GM21381 (cell line): ENCODE data around the gene MZT2B.
A peak's percentile ranks its signal among the peaks of the same experiment; 100 is the strongest.
"Not testable (repeated sequence)": the region's sequence is repeated elsewhere in the genome, so short reads cannot be mapped to it uniquely, and the experiment has no call there.

Experiments used
- ATAC-seq: cut with Tn5 transposase; IDR thresholded peaks from one replicate; pipeline ENCODE4 v1.9.1; 2021; ENCODE audit warnings: mild to moderate bottlenecking, moderate library complexity; ENCODE audit not compliant: unreplicated experiment

MZT2B gene

DNA sequence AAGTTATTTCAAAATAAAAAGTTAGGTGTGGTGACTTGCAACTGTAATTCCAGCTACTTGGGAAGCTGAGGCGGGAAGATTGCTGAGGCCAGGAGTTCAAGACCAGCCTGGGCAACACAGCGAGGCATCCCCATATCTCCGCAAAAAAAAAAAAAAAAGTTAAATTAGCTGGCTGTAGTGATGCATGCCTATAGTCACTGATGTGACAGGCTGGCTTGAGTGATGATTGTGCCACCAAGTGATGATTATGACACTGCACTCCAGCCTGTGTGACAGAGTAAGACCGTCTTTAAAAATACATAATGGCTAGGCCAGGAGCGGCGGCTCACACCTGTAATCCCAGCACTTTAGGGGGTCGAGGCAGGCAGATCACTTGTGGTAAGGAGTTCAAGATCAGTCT, 12.2 kb upstream of the MZT2B start:
- no peak for ATAC-seq

DNA sequence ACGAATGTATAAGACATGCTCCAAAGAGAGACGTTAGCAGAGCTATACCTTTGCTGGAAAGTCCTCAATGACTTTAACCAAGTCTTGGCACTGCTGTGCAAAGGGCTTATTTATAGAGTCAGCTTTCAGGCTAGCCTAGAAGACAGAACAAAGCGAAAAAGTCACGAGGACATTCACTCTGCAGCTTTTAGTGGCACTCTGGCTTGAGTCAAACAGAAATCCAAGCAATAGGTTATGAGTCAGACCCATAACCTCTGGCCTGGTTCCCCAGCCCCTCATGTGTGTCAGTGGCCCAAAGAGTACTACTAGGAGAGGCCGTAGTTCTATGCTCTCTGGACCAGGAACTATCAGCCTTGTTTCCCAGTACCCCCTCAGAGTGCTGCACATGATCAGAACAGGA, 7.2 kb upstream of the MZT2B start:
- ATAC-seq = not testable (repeated sequence)

DNA sequence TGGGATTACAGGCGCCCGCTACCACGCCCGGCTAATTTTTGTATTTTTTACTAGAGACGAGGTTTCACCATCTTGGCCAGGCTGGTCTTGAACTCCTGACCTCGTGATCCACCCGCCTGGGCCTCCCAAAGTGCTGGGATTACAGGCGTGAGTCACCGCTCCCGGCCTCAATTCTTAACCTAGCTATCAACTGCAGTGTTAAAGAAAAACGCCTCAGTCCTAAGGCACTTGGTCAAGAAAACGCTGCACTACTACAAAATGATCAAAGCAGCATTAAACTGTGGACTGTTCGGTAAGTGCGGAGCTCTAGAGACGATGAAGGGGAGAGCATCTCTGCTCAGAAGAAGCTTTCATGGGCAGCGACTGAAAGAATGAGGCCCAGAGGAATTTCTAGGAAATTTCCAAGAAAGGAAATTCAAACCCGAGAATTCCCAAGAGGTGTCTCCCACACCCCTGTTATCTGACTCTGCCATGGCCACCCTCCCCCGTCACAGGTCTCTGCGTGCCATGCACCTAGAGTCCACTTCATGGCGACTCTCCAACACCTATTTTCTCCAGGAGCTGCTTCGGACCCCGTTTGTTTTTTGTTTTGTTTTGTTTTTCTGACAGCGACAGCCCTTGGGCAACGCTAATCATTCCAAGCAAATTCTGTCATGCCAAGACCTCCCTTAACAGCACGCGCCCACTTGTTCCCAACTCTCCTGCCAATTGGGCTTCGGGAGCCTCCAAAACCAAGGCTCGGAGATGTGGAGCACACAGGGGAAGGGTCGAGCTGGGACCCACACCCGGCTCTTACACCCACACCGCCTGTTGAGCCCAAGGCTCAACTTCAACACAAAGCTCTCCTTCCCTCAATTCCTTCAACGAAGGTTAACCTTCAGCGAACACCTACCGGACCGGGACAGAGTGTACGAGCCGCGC, 1.4 kb upstream of the MZT2B start:
- not testable (repeated sequence) for ATAC-seq

DNA sequence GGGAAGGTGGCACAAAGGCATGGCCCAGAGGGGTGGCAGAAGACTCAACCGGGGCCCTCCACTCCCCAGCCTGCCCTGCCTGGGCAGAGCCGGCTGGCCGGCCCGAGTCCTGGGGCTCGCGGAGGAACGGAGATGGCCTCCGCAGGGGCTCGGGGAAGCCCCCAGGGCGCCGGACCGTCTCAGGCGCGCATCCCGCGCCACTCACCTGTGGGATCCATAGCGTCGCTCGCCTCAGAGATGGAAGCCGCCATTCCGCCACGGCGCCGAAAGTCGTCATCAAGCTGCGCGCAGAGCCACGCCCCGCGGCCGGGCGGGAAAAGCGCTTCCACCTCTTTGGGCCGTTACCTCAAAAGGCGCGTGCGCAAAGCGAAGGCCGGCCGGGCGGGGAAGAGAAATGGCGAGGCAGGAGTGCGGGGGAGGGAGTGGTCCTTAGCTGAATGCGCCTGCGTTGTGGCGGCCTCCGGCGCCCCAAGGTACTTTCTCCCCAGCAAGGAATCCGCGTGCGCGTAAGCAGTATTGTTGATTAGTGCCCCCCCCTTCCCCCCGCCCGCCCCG, 660 bp upstream of the MZT2B start, which contains the start of gene SMPD4:
Gene SMPD4, minus strand, starts transcription at position 278 of the 555 bp plus-strand sequence. CDS start 5,010 bp downstream, outside the sequence.
- ATAC-seq = peak; percentile 61

DNA sequence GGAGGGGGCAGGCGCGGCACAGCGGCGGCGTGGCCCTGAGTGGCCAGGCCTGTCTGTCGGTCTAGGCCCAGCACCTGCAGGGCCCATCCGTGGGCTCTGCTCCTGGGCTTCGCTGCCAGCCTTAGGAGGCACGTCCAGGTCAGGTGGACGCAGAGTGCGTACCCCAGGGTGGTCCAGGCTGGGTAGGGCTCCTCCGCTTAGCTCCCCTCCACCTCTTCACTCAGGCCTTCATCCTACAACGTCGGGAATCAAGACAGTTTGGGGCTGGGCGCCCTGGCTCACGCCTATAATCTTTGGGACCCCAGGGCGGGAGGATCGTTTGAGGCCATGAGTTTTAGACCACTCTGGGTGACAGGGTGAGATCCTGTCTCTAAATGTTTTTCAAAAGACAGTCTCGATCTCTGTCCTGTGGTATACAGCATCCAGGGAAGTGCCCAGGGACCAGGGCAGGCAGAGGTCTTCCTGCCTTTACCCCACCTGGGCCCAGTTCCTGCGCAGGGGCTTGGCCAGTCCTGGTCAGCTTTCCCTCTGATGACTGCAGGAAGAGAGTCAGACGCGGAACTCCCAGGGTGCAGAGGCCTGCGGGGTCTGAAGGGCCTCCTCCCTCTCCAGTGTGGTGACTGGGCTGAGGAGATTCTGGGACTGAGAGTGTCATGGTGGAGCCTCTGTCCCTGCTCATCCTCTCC, 907 bp downstream of the MZT2B start:
- peak; percentile 13 for ATAC-seq

DNA sequence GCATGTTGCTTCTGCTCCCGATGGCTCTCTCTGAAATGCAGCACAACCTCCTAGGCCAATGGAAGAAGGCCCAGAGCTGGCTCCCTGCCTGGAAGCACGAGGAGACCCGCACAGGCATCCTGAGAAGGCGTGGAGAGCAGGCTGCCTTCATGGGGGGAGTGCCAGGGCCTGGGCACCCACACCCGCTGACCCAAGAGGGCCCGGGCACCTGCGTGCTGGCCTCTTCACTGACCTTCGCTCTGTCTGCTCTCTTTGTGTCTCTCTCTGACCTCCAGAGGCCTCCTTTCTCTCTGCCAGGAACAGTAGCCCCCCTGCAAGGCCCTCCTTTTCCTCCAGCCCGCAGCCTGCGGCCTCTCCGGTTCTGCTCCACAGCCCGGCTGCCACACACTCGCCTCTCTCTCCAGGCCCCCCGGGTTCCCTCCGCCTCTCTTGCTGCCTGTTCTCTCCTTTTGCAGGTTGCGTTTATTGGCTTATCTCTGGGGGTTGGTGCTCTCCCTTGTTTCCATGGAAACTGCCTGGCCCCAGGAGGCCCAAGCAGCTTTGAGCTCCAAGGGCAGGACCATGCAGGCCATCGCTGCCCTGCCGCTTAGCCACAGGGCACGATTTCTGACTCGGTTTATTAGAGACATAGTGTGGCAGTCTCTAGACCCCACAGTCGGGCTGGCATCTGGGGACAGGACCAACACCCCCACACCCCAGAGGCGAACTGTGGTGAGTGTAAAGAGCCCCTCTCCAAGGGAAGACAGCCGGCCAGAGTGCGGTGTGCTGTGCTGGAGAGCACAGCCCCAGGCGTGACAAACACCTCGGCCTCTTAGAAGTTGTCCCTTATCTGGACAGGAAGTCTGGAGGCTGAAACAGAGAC, 1.7 kb downstream of the MZT2B start:
- ATAC-seq = no peak

DNA sequence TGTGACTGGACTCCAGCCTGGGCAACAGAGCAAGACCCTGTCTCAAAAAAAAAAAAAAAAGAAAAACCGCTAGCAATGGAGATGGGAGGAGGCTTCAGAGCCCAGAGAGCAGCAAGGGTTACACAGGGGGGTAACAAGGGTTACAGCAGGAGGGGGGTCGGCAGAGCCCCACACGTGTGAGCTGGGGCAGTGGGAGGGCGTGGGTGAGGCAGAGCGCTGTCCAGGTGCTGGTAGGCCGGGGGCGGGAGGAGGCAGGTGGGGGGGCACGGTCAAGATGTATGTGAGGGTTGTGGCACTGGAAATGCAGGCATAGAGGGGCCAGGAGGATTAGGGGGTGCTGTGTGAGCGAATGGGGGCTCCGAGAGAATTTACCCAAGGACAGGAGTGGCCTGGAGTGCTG, 3.4 kb downstream of the MZT2B start:
- no peak for ATAC-seq

DNA sequence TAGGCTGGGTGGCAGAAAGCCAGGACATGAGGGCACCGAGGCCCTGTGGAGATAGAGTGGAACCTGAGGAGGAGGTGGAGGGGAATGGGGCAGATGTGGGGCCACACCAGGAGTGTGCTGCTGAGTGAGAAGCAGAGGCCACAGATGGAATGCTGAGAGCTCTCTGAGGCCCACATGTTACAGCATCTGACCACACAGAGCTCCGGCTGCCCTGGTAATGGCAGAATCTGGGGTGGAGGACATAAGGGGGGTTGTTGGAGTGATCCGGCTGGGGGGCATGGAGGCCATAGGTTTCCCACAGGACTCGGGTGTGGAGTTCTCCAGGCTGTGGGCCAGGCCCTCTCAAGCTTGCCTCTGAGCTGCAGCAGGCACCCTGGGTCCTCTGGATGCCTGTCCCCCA, 3.8 kb downstream of the MZT2B start:
- ATAC-seq = no peak

DNA sequence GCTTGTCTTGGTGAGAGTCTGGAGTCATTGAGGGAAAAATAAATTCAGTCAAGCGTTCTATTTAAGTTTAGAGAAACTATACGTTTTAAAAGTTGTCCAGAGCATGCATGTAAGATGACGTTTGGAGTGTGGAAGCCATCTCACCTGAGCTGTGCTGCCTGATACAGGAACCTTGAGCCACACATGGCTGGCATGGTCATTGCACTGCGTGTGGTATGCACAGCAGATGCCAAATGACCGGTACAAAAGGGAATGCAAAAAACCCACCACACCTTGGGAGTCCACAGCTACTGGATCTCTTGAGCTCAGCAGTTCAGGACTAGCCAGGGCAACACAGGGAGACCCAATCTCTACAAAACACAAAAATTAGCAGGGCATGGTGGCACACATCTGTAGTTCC, 4.3 kb downstream of the MZT2B start:
- ATAC-seq = no peak

DNA sequence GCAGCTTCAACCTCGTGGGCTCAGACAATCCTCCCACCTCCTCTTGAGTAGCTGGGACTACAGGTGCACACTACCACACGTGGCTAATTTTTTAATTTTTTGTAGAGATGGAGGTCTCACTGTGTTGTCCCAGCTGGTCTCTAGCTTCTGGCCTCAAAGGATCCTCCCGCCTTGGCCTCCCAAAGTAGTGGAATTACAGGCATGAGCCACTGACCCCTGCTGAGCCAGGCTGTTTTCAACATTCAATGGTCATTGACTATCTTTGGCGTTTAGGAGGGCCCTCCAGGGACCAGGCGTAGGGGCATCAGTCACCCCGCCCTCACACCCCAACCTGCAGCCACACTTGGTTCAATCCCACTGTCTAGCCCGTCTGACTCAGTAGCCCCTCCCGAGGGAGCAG, 5.2 kb downstream of the MZT2B start:
- ATAC-seq = no peak

DNA sequence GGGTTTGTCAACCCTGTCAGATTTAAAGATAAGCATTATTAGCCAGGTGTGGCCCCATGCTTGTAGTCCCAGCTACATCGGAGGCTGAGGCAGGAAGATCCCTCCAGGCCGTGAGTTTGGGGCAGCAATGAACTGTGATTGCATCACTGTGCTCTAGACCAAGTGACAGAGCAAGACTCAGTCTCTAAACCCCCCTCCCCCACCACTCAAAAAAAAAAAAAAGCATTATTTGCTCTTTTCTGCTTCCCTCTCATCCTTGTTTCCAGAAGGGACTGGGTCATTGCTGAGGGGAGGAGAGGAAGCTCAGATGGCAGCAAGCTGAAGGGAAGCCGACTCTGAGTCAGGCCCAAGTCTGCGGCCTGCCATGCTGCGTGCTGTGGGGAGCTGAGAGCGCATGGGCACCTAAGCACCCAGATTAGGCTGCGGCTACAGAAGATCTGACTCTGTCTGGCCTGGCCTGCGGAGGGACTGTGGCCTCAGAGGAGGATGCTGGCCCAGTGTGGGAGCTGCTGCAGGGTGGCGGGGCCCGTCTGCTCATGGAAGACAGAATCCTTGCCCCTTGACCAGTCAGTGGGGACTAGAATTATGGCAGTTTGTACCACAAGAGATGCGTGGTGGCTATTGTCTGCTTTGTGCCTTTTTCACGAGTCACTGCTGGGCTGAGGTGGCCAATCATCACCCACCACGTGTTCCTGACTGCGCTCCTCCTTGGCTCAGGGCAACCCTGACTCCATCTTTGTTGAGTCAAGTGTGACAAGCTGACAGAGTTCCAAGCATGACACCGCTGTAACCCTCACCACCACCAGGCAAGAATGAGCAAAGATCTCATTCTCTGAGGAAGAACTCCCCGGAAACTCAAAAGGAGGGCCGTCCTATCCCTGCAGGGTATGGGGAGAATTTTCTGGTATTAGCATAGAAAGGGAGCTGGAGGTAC, 6.1 kb downstream of the MZT2B start:
- not testable (repeated sequence) for ATAC-seq

DNA sequence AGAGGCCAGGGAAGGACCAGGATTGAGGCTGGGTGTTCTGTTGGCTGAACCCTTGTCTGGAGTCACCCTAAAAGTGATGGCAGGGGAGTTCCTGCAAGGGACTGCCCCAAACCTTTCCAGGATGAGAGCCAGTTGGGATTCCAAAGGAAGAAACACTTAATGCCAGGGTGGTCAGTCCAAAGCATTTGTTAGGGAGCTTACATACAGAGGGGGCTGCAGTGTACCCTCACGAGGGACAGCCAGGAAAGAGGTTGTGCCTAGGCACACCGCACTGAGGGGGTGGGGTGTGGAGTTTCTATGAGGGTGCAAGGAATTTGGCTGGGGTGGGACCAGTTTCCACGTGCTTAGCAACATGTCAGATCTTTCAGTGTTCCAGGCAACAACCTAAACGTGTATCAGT, 6.9 kb downstream of the MZT2B start:
- not testable (repeated sequence) for ATAC-seq

DNA sequence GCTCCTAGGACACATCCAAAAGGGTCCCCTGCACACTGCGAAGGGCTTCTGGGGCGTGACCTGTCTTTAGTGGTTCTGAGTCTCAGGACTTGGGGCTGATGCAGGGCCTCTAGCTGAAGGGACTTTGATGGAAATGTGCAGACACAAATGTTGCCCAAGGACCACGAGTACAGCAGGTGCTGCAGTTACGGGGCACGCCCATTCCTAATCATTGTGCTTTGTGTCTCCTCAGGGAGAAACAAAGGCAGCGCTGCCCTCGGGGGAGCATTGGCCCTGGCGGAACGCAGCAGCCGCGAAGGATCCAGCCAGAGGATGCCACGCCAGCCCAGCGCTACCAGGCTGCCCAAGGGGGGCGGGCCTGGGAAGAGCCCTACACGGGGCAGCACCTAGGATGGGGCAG, 8.2 kb downstream of the MZT2B start:
- ATAC-seq = no peak

DNA sequence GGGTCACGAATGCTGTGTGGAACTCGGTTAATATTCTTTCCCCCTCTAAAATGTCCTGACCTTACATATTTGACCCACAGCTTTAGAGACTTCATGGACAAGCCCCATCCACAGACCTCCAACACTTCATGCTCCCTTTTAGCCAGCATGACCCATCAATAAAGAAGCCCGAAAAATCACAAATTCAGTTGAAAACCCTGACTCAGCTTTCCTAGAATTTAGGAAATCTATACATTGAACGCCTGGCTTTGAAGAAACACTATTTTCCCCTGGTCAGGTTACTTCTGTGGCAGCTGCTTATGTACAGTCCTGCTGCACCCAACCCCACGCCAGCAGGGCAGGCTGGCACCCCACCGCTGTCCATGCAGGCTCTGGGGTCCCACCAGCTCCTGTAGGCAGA, 9.3 kb downstream of the MZT2B start:
- ATAC-seq = not testable (repeated sequence)

DNA sequence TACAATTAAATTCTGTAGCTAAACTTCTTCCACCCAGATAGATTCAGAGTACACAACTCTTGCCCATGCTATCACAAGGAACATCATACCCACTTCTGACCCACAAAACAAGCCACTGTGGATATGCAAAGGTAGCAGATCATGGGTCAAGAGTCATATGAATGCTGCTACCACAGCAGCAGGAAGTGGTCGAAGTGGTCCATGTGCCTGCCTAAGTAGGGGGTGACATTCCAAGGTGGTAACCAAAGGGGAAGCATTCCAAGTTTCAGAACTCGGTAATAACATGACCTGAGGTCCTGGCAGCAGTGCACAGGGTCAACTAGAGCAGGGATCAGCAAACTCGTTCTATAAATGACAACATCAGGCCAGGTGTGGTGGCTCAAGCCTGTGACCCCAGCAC, 10.4 kb downstream of the MZT2B start:
- ATAC-seq = not testable (repeated sequence)

DNA sequence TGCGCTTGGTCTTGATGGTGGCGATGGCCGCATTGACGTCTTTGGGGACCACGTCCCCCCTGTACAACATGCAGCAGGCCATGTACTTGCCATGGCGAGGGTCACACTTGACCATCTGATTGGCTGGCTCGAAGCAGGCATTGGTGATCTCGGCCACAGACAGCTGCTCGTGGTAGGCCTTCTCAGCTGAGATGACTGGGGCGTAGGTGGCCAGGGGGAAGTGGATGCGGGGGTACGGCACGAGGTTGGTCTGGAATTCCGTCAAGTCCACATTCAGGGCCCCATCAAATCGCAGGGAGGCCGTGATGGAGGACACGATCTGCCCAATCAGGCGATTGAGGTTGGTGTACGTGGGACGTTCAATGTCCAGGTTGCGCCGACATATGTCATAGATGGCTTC, 11.8 kb downstream of the MZT2B start:
- not testable (repeated sequence) for ATAC-seq

DNA sequence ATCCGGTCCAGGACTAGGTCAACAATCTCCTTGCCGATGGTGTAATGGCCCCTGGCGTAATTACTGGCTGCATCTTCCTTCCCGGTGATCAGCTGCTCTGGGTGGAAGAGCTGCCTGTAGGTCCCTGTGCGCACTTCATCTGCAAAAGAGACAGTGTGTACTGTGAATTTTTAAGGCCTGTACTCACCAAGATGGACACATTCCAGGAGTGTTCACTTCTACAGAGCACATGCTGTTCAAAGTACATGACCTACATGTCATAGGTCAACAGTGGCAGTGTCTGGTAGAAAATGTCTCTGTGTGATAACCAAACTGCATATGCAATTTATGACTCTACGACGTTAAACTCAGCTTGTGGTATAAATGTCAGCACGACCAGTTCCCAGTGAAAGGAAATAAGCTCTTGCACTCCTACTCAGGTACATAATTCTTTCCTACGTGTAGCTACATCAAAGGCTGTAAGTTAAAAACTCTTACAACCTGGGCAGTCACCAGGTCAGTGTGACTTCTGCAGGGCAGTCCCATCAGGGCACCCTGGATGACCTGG, 13.1 kb downstream of the MZT2B start:
- not testable (repeated sequence) for ATAC-seq

DNA sequence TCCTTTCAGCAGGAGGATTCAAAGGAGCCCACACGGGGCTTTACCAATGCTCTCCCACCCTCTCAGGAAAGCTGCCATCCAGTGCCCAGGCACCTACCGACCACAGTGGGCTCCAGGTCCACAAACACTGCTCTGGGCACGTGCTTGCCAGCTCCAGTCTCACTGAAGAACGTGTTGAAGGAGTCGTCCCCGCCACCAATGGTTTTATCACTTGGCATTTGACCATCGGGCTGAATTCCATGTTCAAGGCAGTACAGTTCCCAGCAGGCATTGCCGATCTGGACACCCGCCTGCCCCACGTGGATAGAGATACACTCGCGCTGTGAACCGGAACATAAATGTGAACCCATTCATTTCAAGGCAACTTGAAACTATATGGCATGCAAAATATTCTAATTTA, 14.0 kb downstream of the MZT2B start:
- not testable (repeated sequence) for ATAC-seq

DNA sequence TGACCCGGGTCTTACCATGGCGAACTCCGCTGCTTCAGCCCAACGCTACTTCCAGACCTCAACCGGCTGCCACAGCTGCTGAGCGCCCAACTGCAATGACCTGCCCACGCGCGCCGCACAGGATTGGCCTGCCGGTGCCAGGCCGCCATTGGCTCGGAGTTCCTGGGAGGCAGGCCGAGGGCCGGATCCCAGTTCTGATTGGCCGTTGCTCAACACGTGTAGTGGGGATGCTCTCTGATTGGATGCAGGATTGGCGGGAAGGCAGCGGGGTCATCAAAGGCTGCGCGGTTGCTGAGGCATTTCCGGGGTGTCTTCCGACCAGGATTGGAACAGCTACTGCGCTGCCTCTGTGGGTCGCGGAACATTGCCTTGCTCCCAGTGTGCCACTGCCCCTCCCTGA, 16.3 kb downstream of the MZT2B start, which contains the start of gene TUBA3E:
Gene TUBA3E, minus strand, starts transcription at position 97 of the 400 bp plus-strand sequence. Its CDS starts 79 bp downstream, at position 18.
- ATAC-seq = no peak
